Suprapubic skin (tissue), 4 donors: ENCODE data around the gene KRT81.

ENCODE experiments used
- EP300 ChIP-seq: sonication (generic); formaldehyde crosslinking; IDR thresholded peaks from one replicate; pipeline ENCODE4 v1.6.1; 2017; ENCODE audit warnings: antibody characterized with exemption
- POLR2A ChIP-seq, 2 donors: fragments of 450-650 bp; IDR thresholded peaks; one replicate each; pipeline ENCODE4 v1.6.1; 2017; ENCODE audit warnings: antibody characterized with exemption in 2 of 2, mild to moderate bottlenecking in 2 of 2, moderate library complexity in 2 of 2
- POLR2AphosphoS5 ChIP-seq, 3 donors: sonication (generic); formaldehyde crosslinking; IDR thresholded peaks; one replicate each; pipeline ENCODE4 v1.6.1; 2017; ENCODE audit warnings: antibody characterized with exemption in 3 of 3
- TF ChIP-seq, protein P1 (sequence below), 2 donors: fragments of 200-600 bp in 1 of 2; fragments of 450-650 bp in 1 of 2; sonication (generic) in 1 of 2; IDR thresholded peaks; one replicate each; pipeline ENCODE4 v1.5.1; 2016 to 2019; ENCODE audit warnings: antibody characterized with exemption in 2 of 2, mild to moderate bottlenecking in 1 of 2, moderate library complexity in 1 of 2

DNA sequence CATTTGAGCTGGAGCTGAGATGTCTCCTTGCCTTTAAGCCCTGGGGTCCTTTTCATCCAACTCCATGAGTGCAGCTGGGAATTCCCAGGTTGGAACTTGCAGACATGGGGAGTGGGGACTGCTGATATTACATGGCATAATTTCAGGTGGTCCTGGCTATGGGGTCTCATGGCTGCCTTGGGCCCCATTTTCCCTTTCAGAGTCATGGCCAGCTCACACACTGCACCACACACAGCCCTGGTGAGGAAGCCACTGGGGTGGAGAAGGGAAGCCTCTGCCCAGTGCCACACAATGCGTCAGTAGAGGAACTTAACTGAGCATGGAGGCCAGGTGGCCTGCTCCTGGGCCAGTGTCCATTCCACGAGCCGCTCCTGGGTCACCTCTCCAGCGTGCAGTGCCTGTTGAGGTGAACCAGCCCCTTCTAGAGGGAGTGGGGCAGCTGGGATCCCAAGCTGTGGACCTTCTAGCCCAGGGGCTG, 34.2 kb downstream of the KRT81 start:
- TF ChIP-seq POLR2A (IDR thresholded peaks at IDR 0.05) (no peak), POLR2AphosphoS5 (IDR thresholded peaks at IDR 0.05) (no peak), EP300 (no peak)
- TF ChIP-seq, protein P1, sequence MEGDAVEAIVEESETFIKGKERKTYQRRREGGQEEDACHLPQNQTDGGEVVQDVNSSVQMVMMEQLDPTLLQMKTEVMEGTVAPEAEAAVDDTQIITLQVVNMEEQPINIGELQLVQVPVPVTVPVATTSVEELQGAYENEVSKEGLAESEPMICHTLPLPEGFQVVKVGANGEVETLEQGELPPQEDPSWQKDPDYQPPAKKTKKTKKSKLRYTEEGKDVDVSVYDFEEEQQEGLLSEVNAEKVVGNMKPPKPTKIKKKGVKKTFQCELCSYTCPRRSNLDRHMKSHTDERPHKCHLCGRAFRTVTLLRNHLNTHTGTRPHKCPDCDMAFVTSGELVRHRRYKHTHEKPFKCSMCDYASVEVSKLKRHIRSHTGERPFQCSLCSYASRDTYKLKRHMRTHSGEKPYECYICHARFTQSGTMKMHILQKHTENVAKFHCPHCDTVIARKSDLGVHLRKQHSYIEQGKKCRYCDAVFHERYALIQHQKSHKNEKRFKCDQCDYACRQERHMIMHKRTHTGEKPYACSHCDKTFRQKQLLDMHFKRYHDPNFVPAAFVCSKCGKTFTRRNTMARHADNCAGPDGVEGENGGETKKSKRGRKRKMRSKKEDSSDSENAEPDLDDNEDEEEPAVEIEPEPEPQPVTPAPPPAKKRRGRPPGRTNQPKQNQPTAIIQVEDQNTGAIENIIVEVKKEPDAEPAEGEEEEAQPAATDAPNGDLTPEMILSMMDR (IDR thresholded peaks at IDR 0.05) = no peak
